HCT116 (cell line): Measurements from ENCODE around the gene ARHGAP19. TPM values are rescaled to one million over a fixed set of nuclear protein-coding genes. Genes with fewer than 3 reads are reported as not detected.

ENCODE experiments used
- ATAC-seq: fragments of 200-7000 bp; cut with Tn5 transposase; 2 replicates; pipeline ENCODE4 v1.9.1; 2020; ENCODE audit warnings: mild to moderate bottlenecking, moderate library complexity
- BruUV-seq: library from RNA; stranded (reverse); fragments of 400-500 nt; replicated peaks from 2 replicates; lab custom pipeline; 2021; lab: Mats Ljungman, UMichigan
- CTCF ChIA-PET: fragments of 300-600 bp; sonication (Branson Sonifier 250); formaldehyde crosslinking; loops from one replicate; lab custom pipeline; 2021; ENCODE audit warnings: antibody characterized with exemption; lab: Charles Lee
- POLR2A ChIA-PET: fragments of 300-600, 350-600 bp; sonication (Branson Sonifier 250); formaldehyde crosslinking; loops from one replicate; lab custom pipeline; 2021; ENCODE audit warnings: antibody characterized with exemption; lab: Charles Lee
- RAD21 ChIA-PET, 2 experiments: fragments of 300-600 bp; sonication (Branson Sonifier 250); formaldehyde crosslinking; loops; one replicate each; lab custom pipeline; 2023; ENCODE audit warnings: low total read pairs in 2 of 2; ENCODE audit not compliant: uncharacterized antibody in 2 of 2, unreplicated experiment in 2 of 2, low non-redundant PET in 1 of 2; lab: Charles Lee
- DNase-seq: peaks from one replicate; pipeline ENCODE4 v3.0.0-alpha.2; 2010; ENCODE audit warnings: low read depth, low spot score
- H2AFZ ChIP-seq: fragments of 200-600 bp; shearing (Covaris generic), sonication (generic); 2 replicates; pipeline ENCODE4 v1.6.1; 2017; ENCODE audit warnings: low read depth, mixed run types, mixed read lengths, antibody characterized with exemption, low read length; ENCODE audit not compliant: poor library complexity, severe bottlenecking
- H3K27ac ChIP-seq: 2 replicates; pipeline ENCODE4 v1.5.1; 2012; ENCODE audit warnings: low read depth, low read length
- H3K27me3 ChIP-seq: fragments of 200-600 bp; sonication (generic); 2 replicates; pipeline ENCODE4 v1.6.1; 2016; ENCODE audit warnings: mixed run types, low read length, mixed read lengths; ENCODE audit not compliant: insufficient read depth
- H3K36me3 ChIP-seq, 2 experiments: fragments of 200-500 bp in 1 of 2; fragments of 200-600 bp in 1 of 2; sonication (Bioruptor generic) in 1 of 2; sonication (generic) in 1 of 2; 2 replicates each; pipeline versions ENCODE4 v1.5.1 to v1.6.1; 2014 to 2016; ENCODE audit warnings: low read length in 2 of 2, inconsistent platforms in 1 of 2, mixed read lengths in 1 of 2, mixed run types in 1 of 2; ENCODE audit not compliant: insufficient read depth in 2 of 2, control insufficient read depth in 1 of 2
- H3K4me1 ChIP-seq, 2 experiments: fragments of 200-600 bp in 1 of 2; sonication (generic) in 1 of 2; 2 replicates each; pipeline versions ENCODE4 v1.5.1 to v1.6.1; 2012 to 2017; ENCODE audit warnings: low read length in 2 of 2, inconsistent platforms in 1 of 2, mild to moderate bottlenecking in 1 of 2, mixed read lengths in 1 of 2, mixed run types in 1 of 2, moderate library complexity in 1 of 2; ENCODE audit not compliant: insufficient read depth in 2 of 2, control insufficient read depth in 1 of 2
- H3K4me2 ChIP-seq: fragments of 200-600 bp; sonication (generic); 2 replicates; pipeline ENCODE4 v1.6.1; 2017; ENCODE audit warnings: mixed run types, low read length, mixed read lengths
- H3K4me3 ChIP-seq, 2 experiments: fragments of 200-600 bp in 1 of 2; sonication (generic) in 1 of 2; replicated peaks in 1 of 2; 2 replicates each; pipeline ENCODE4 v1.5.1; 2011 to 2016; ENCODE audit warnings: low read length in 2 of 2, control low read depth in 1 of 2, low read depth in 1 of 2, mild to moderate bottlenecking in 1 of 2, mixed read lengths in 1 of 2, mixed run types in 1 of 2
- H3K79me2 ChIP-seq: fragments of 200-600 bp; sonication (generic); 2 replicates; pipeline ENCODE4 v1.6.1; 2017; ENCODE audit warnings: mild to moderate bottlenecking, mixed run types, low read length, moderate library complexity, mixed read lengths; ENCODE audit not compliant: insufficient read depth
- H3K9ac ChIP-seq: fragments of 200-600 bp; sonication (generic); 2 replicates; pipeline ENCODE4 v1.6.1; 2016; ENCODE audit warnings: low read length, mixed read lengths
- H3K9me2 ChIP-seq: fragments of 200-600 bp; sonication (generic), shearing (Covaris generic); 2 replicates; pipeline ENCODE4 v1.6.1; 2017; ENCODE audit warnings: mixed run types, mild to moderate bottlenecking, moderate library complexity; ENCODE audit not compliant: insufficient read depth
- H3K9me3 ChIP-seq, 2 experiments: fragments of 200-500 bp in 1 of 2; fragments of 200-600 bp in 1 of 2; sonication (Bioruptor generic) in 1 of 2; sonication (generic) in 1 of 2; 2 replicates each; pipeline ENCODE4 v1.6.1; 2014 to 2017; ENCODE audit warnings: low read length in 2 of 2, mixed read lengths in 2 of 2, inconsistent platforms in 1 of 2, low read depth in 1 of 2, mild to moderate bottlenecking in 1 of 2, mixed run types in 1 of 2, moderate library complexity in 1 of 2; ENCODE audit not compliant: control insufficient read depth in 1 of 2, insufficient read depth in 1 of 2
- H4K20me1 ChIP-seq: fragments of 200-600 bp; sonication (generic), shearing (Covaris generic); 2 replicates; pipeline ENCODE4 v1.6.1; 2017; ENCODE audit warnings: mixed run types, mild to moderate bottlenecking, moderate library complexity; ENCODE audit not compliant: insufficient read depth
- ATF3 ChIP-seq: IDR thresholded peaks from 2 replicates; pipeline ENCODE4 v1.6.1; 2012
- CEBPB ChIP-seq: IDR thresholded peaks from 2 replicates; pipeline ENCODE4 v1.6.1; 2012; ENCODE audit warnings: low read depth
- CTCF ChIP-seq, 3 experiments: fragments of 200-600 bp in 1 of 3; sonication (generic) in 1 of 3; IDR thresholded peaks in 2 of 3; conservative IDR thresholded peaks in 1 of 3; 2 replicates each; pipeline ENCODE4 v1.5.1; 2012 to 2017; ENCODE audit warnings: low read depth in 2 of 3, low read length in 2 of 3, antibody characterized with exemption in 1 of 3, borderline replicate concordance in 1 of 3, control low read depth in 1 of 3, mild to moderate bottlenecking in 1 of 3, mixed read lengths in 1 of 3, mixed run types in 1 of 3, moderate library complexity in 1 of 3; ENCODE audit not compliant: insufficient read depth in 1 of 3
- EGR1 ChIP-seq: IDR thresholded peaks from 2 replicates; pipeline ENCODE4 v1.6.1; 2012; ENCODE audit warnings: low read depth
- EZH2 ChIP-seq: fragments of 200-600 bp; sonication (generic); IDR thresholded peaks from 2 replicates; pipeline ENCODE4 v1.6.1; 2017; ENCODE audit warnings: antibody characterized with exemption, mixed run types
- JUND ChIP-seq: IDR thresholded peaks from 2 replicates; pipeline ENCODE4 v1.6.1; 2012
- MAX ChIP-seq: IDR thresholded peaks from 2 replicates; pipeline ENCODE4 v1.6.1; 2012
- POLR2A ChIP-seq: IDR thresholded peaks from 2 replicates; pipeline ENCODE4 v1.7.0; 2011; ENCODE audit warnings: borderline replicate concordance; ENCODE audit not compliant: insufficient read depth, insufficient read length; ENCODE audit errors: extremely low read depth
- POLR2AphosphoS5 ChIP-seq: IDR thresholded peaks from 2 replicates; pipeline ENCODE4 v1.6.1; 2011; ENCODE audit warnings: mild to moderate bottlenecking, low read depth, low read length, moderate library complexity
- RAD21 ChIP-seq: IDR thresholded peaks from 2 replicates; pipeline ENCODE4 v1.6.1; 2012; ENCODE audit warnings: low read depth, mild to moderate bottlenecking
- REST ChIP-seq: IDR thresholded peaks from 2 replicates; pipeline ENCODE4 v1.6.1; 2012; ENCODE audit warnings: low read depth
- SIN3A ChIP-seq: IDR thresholded peaks from 2 replicates; pipeline ENCODE4 v1.6.1; 2012; ENCODE audit warnings: low read depth
- SP1 ChIP-seq: IDR thresholded peaks from 2 replicates; pipeline ENCODE4 v1.6.1; 2012; ENCODE audit warnings: low read depth
- SRF ChIP-seq: IDR thresholded peaks from 2 replicates; pipeline ENCODE4 v1.6.1; 2012; ENCODE audit warnings: low read depth
- TCF7L2 ChIP-seq: IDR thresholded peaks from 2 replicates; pipeline ENCODE4 v1.7.0; 2011; ENCODE audit warnings: borderline replicate concordance, inconsistent platforms; ENCODE audit not compliant: insufficient read depth, insufficient read length; ENCODE audit errors: extremely low read depth
- YY1 ChIP-seq: IDR thresholded peaks from 2 replicates; pipeline ENCODE4 v1.6.1; 2011; ENCODE audit warnings: low read length, low read depth, moderate library complexity, mild to moderate bottlenecking; ENCODE audit not compliant: insufficient replicate concordance; ENCODE audit errors: extremely low read depth
- ZBTB33 ChIP-seq: IDR thresholded peaks from 2 replicates; pipeline ENCODE4 v1.6.1; 2011; ENCODE audit warnings: mild to moderate bottlenecking, low read length, moderate library complexity; ENCODE audit not compliant: insufficient replicate concordance; ENCODE audit errors: extremely low read depth
- ZFX ChIP-seq: fragments of 450-650 bp; IDR thresholded peaks from 2 replicates; pipeline ENCODE4 v1.6.1; 2017
- ZNF274 ChIP-seq: fragments of 200-500 bp; sonication (Bioruptor generic); IDR thresholded peaks from 2 replicates; pipeline ENCODE4 v1.6.1; 2014; ENCODE audit warnings: mild to moderate bottlenecking, low read depth, low read length, inconsistent platforms
- intact Hi-C: fragments of 100-400 bp; cut with micrococcal nuclease; formaldehyde crosslinking; loops from 2 replicates; pipeline ENCODE4 v1.10.0; 2022
- total RNA-seq: library from RNA; stranded (reverse); gene quantifications from one replicate; pipeline ENCODE4 v1.2.1, GENCODE V29; 2021; ENCODE audit not compliant: unreplicated experiment

ARHGAP19 gene
- total RNA-seq, 1 experiment from 2014 or later: 36.8 TPM

- H3K9me2 ChIP-seq: no peaks in the 10 kb centered on the region
- no peak overlapping the region for H3K9ac ChIP-seq
- no peaks in the 10 kb centered on the region for H3K79me2 ChIP-seq
- H3K4me3 ChIP-seq: no peak overlapping the region
- no peak overlapping the region for H3K27ac ChIP-seq
- TF ChIP-seq REST: no peak
- no peak for TF ChIP-seq ZNF274
- no peak for TF ChIP-seq SP1
- TF ChIP-seq ZBTB33: no peak
- no peak for TF ChIP-seq RAD21
- TF ChIP-seq CEBPB: no peak
- TF ChIP-seq POLR2A: no peak
- TF ChIP-seq TCF7L2: no peak
- no peak for TF ChIP-seq SIN3A
- no peak for TF ChIP-seq JUND
- no peak for TF ChIP-seq EZH2
- no peak for TF ChIP-seq EGR1
- no peak for TF ChIP-seq MAX
- TF ChIP-seq SRF: no peak
- no peak for TF ChIP-seq ZFX
- TF ChIP-seq ATF3: no peak
- TF ChIP-seq YY1: no peak
- TF ChIP-seq CTCF (IDR thresholded peaks at IDR 0.05 in 2 of 3, conservative IDR thresholded peaks at IDR 0.05 in 1 of 3; ENCODE audit: borderline replicate concordance in 1 of 3, insufficient read depth in 1 of 3, low read depth in 2 of 3, low read length in 2 of 3): no peak
- TF ChIP-seq POLR2AphosphoS5: no peak
- H3K36me3 ChIP-seq: no peaks in the 10 kb centered on the region
- no peaks in the 10 kb centered on the region for H3K27me3 ChIP-seq
- H3K4me2 ChIP-seq: no peak overlapping the region
- ChIA-PET CTCF (no interaction called here), RAD21 (no interaction called here), POLR2A (interaction anchor here (0.7 to 1.4 kb wide), 2 partner anchors 8 to 22 kb away, joined by 3 to 4 read pairs; partner anchors contain the start of gene FRAT1)
- ATAC-seq (no peak), DNase-seq (no peak)
- intact Hi-C loops: no loop called here
- BruUV-seq: no TSS peak
- H4K20me1 ChIP-seq: no peaks in the 10 kb centered on the region
- H2AFZ ChIP-seq: no peak overlapping the region
- peaks cover 19 to 23% of the 10 kb centered on the region in 2 experiments for H3K4me1 ChIP-seq
- H3K9me3 ChIP-seq: no peaks in the 10 kb centered on the region
Measured at GRCh38 chr10:97327348-97328294, 35.2 kb upstream of the ARHGAP19 start.
